ENCODE data around the gene ALMS1. TPM values are rescaled to one million over a fixed set of nuclear protein-coding genes. Genes with fewer than 3 reads are reported as not detected.
"Not testable (repeated sequence)": the region's sequence is repeated elsewhere in the genome, so short reads cannot be mapped to it uniquely, and the experiment has no call there.

The ALMS1 gene
- total RNA-seq, 1 experiment from 2014 or later: 21.8 TPM

DNA sequence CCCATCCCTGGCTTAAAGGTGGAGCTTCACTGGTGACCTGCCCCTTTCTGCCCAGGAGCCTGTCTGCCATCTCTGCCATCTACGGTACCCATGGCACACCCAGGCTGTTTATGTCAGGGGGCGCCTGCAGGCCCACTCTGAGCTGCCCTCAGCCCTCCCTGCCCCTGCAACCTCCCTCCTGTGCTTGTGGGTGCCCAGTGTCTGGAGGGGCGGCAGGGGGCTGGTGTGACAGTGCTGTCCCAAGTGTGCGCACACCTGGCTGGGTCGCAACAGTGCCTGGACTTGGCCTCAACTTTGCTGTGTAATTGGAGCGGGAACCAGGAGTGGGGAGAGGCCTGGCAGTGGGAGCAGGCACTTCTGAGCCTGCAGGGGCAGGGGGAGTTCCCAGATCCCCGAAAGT is 102.4 kb downstream of the ALMS1 start:
- no peak for DNase-seq (ENCODE audit: extremely low read depth, low read depth)

DNA sequence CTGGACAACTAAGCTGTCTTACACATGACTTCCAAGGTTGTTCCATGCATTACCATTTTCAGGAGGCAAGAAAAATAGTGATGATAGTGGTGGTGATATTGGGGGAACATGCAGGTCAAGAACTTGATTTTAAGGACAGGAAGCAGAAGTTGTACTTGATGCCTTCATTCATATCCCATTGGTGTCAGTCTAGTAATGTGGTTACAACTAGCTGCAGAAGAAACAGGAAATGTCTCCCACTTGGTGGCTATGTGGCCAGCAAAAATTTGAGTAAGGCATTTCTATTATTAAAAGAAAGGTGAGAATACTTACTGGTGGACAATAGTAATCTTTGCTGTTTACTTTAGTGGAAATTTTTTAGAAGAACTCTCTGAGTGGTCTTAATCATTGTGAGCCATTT is 103.4 kb downstream of the ALMS1 start:
- no peak for DNase-seq (ENCODE audit: extremely low read depth, low read depth)

DNA sequence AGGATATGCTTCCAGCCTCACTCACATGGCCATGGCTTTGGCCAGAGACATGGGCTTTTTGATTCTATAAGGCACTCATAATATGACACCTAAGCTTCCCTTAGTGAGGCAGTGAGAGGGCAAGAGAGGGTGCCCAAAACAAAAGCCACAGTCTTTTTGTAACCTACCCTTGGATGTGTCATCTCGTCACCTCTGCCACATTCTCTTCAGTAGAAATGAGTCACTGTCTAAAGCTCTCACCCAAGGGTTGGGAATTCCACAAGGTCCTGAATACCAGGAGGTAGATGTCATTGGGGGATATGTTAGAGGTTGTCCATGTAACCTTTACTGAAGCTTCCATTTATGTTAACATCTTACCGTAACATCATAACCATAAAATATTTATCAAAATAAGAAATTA is 108.4 kb downstream of the ALMS1 start:
- DNase-seq (ENCODE audit: extremely low read depth, low read depth): no peak

DNA sequence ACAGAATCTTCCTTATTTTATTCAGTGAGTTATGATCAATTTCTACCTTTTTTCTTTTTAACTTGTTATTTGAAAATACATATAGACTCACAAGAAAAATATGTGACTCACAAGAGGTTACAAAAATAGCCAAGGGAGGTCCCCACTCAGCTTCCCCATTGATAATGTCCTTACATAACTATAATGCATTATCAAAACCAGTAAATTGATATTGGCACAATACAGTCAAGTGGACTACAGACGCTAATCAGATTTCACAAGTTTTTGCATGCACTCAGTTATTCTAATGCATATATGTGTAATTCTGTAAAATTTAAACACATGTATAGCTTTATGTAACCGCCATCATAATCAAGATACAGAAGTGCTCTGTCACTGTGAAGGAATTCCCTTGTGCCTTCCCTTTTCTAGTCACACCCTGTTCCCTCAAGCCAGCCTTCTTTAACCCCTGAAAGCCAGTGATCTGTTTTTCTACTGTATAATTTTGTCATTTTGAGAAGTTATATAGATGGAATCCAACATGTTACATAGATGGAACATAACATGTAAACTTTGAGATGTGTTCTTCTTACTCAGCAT is 118.4 kb downstream of the ALMS1 start:
- DNase-seq (ENCODE audit: extremely low read depth, low read depth): no peak

DNA sequence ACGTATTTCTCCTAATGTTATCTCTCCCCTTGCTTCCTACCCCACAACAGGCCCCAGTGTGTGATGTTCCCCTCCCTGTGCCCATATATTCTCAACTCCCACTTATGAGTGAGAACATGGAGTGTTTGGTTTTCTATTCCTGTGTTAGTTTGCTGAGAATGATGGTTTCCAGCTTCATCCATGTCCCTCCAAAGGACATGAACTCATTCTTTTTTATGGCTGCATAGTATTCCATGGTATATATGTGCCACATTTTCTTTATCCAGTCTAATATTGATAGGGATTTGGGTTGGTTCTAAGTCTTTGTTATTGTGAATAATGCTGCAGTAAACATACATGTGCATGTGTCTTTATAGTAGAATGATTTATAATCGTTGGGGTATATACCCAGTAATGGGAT is 119.2 kb downstream of the ALMS1 start:
- DNase-seq (ENCODE audit: extremely low read depth, low read depth): not testable (repeated sequence)

DNA sequence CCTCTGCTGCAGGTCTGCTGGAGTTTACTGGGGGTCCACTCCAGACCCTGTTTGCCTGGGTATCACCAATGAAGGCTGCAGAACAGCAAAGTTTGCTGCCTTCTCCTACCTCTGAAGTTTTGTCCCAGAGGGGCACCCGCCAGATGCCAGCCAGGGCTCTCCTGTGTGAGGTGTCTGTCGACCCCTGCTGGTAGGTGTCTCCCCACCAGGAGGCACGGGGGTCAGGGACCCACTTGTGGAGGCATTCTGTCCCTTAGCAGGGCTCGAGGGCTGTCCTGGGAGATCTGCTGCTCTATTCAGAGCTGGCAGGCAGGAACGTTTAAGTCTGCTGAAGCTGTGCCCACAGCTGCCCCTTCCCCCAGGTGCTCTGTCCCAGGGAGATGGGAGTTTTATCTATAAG is 124.8 kb downstream of the ALMS1 start:
- not testable (repeated sequence) for DNase-seq (ENCODE audit: extremely low read depth, low read depth)

DNA sequence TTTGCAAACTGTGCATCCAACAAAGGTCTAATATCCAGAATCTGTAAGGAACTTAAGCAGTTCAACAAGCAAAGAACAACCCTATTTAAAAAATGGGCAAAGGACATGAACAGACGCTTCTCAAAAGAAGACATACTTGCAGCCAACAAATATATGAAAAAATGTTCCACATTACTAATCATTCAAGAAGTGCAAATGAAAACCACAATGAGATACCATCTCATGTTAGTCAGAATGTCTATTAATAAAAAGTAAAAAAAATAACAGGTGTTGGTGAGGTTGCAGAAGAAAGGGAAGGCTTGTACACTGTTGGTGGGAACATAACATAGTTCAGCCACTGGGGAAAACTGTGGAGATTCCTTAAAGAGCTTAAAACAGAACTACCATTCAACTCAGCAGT is 130.4 kb downstream of the ALMS1 start:
- DNase-seq (ENCODE audit: extremely low read depth, low read depth): no peak

DNA sequence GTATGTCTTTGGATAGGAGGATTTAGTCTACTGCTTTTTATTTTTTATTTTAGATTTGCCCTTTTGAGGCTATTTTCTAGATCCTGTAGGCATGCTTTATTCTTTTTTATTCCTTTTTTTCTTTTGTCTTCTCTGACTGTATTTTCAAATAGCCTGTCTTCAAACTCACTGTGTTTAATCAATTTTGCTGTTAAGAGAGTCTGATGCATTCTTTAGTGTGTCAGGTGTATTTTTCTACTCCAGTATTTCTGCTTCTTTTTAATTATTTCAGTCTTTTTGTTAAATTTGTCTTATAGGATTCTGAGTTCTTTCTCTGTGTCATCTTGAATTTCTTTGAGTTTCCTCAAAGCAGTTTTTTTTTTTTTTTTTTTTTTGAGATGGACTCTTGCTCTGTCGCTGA is 143.1 kb downstream of the ALMS1 start:
- DNase-seq (ENCODE audit: extremely low read depth, low read depth): no peak

DNA sequence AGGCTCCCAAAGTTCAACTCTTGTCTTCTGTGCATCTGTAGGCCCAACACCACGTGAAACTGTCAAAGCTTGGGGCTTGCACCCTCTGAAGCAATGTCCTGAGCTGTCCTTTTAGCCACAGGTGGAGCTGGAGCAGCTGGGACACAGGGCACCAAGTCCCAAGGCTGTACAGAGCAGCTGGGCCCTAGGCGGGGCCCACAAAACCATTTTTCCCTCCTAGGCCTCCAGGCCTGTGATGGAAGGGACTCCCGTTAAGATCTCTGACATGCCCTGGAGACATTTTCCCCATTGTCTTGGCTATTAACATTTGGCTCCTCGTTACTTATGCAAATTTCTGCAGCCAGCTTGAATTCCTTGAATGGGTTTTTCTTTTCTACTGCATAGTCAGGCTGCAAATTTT is 145.1 kb downstream of the ALMS1 start:
- not testable (repeated sequence) for DNase-seq (ENCODE audit: extremely low read depth, low read depth)

DNA sequence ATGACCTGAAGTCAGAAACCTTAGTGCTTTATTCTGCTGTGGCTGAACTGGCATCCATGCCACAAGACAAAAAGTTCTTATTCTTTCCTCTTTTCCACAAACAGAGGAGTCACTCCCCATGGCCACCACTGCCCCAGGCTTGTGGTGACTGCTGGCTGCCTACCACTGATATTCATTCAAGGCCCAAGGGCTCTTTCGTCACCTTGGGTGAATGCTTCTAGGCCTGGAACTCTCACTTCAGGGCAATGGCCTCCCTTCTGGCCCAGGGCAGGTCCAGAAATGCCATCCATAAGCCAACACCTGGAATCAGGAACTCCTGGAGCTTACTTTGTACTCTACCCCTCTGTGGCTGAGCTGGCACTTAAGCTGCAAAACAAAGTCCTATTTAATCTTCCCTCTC is 146.7 kb downstream of the ALMS1 start:
- no peak for DNase-seq (ENCODE audit: extremely low read depth, low read depth)

DNA sequence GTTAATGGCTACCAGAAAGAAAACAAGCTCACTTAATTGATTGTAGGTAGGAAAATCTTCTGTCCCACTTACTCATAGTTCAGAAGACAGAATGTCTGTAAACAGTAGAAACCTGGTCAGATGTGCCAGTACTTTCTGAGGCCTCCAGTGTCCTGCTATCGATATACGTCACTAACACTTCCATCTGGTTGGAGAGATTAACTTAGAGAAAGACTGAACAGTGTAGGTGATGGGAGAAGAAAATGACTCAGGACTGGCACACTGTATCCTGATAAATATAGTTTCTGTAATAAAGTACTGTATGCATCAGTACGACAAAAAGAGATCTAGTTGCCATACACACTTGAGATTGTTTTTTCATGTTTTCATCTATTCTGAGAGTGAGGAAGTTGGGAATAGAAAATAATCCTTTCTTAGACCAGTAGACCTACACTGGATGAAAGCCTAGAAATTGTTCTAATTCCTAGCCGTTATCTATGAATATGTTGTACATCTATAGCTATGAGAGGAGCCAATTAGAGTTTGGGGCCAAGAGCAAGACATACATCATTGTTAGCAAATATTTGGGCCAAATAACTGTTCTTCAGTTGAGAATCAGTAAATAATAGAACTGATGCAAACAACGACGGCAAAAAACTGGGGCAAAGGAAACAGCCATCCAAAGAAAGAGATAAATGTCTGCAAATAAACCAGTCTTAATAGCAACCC is 150.7 kb downstream of the ALMS1 start:
- DNase-seq (ENCODE audit: extremely low read depth, low read depth): no peak

DNA sequence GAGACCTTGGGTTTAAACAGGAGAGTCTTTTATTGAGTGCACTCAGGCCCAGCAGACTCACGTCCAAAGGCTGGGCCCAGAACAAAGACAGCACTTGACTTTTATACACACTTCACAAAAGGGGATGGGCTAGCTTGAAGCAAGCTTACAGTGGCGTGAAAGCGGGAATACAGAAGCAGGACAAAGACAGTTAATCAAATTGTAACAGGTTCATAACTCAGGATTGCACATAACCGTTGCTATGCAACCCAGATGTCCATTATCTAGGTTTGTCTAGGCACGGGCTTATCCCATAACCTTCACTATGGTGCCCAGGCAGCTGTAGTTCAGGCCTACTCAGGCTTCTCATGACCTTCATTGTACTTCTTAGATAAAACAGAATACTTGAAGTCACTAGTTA is 175.2 kb downstream of the ALMS1 start:
- DNase-seq (ENCODE audit: extremely low read depth, low read depth): not testable (repeated sequence)

DNA sequence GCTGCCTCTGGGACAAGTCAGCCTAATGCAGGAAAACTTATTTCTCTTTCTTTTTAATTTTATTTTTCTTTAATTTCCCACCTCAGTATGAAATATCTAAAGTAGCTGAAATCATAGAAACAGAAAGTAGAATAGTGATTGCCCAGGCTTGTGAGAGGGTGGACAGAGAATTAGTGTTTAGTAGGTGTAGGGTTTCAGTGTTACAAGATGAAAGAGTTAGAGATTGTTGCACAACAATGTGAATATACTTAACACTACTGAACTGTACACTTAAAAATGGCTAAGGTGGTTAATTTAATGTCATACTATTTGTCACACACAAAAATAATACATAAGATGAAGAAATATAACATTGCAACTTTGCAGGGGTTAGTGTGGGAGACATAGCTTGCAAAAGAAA is 175.8 kb downstream of the ALMS1 start:
- DNase-seq (ENCODE audit: extremely low read depth, low read depth): no peak

DNA sequence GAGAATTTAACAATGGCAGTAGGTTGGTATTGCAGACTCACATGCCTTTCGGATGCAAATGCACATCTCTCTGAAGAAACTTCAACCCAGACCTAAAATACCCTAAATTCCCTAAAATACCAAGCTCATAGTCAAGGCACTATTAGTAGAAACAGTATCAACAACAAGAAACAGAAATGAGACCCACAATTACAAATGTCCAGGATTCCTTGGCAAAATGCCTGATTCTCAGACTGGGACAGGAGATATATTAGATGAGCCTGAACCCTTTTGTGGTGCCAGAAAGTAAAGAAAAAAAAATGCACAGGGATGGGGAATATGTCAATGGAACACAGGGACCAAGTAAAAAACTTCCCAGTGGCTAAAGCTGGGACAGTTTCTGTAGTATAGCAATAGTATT is 179.3 kb downstream of the ALMS1 start:
- DNase-seq (ENCODE audit: extremely low read depth, low read depth): no peak

DNA sequence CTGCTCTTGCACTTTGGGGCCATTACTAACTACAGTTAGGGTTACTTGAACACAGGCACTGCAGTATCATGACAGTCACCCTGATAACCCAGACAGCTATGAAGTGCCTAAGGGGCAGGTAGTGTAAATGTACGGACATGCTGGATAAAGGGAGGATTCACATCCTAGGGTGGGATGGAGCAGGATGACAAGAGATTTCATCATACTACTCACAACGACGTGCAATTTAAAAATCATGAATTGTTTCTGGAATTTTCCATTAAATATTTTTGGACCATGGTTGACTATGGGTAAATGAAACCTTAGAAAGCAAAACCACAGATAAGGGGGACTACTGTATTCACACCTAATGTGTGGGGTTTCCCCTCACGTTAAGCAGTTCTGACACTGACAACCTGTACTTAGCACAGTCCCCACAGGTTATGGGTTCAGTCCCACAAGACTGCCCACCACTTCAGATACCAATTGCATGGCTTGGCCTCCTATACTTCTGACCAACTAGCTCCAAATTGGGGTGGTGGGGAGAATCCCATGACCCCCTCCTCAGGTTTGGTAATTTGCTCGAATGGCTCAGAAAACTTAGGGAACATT is 180.7 kb downstream of the ALMS1 start:
- DNase-seq (ENCODE audit: extremely low read depth, low read depth): no peak

DNA sequence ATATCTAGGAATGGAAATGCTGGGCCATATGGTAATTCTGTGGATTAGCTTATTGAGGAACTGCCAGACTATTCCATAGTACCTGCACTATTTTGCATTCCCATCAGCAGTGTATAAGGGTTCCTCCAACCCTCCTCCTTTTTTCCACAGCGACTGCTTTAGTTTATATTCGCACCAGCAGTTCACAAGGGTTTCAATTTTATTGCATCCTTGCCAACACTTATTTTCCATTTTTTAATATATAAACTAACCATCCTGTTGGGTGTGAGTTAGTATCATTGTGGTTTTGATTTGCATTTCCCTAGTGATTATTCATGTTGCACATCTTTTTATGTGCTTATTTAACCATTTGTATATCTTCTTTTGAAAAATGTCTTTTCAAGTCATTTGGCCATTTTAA is 189.6 kb downstream of the ALMS1 start:
- no peak for DNase-seq (ENCODE audit: extremely low read depth, low read depth)

DNA sequence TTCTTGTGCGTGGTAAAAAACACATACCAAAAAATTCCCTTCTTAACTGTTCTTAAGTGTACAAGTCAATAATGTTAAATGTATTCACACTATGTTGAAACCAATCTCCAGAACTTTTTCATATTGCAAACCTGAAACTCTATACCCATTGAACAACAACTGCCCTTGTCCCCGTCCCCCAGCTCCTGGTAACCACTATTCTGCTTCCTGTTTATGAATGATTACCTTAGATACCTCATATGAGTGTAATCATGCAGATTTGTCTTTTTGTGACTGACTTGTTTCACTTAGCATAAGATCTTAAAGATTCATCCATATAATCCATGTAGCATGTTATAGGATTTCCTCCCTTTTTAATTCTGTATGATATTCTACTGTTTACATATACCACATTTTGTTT is 196.7 kb downstream of the ALMS1 start:
- DNase-seq (ENCODE audit: extremely low read depth, low read depth): no peak

DNA sequence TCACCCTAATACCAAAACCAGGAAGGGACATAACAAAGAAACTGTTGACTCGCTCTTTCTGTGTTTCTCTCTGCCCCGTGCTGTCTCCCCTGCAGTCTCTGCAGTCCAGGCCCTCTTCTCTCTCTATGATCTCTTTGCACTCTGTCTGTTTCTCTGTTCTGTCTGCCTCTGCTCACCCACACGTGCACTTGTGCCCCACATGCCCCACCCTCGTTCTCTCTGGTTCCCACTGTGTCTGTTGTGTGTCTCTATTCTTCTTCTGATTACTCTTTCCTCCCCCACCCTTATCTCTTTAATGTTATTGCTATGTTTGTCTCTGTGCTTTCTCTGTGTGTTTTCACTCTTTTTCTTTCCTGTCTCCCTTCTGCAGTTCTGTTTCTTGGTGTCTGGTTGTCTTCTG is 202.5 kb downstream of the ALMS1 start:
- no peak for DNase-seq (ENCODE audit: extremely low read depth, low read depth)

DNA sequence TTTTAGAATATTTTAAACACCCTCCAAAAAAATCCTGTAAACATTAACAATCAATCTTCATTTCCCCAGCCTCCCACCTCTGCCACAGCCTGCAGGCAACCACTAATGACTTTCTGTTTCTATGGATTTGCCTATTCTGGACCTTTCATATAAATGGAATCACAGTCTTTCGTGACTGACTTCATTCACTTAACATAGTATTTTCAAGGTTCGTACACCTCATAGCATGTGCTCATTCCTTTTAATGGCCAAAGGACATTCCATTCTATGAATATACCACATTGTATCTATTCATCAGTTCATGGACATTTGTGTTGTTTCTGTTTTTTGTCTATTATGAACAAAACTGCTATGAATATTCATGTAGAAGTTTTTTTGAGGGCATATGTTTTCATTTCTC is 208.0 kb downstream of the ALMS1 start:
- no peak for DNase-seq (ENCODE audit: extremely low read depth, low read depth)

DNA sequence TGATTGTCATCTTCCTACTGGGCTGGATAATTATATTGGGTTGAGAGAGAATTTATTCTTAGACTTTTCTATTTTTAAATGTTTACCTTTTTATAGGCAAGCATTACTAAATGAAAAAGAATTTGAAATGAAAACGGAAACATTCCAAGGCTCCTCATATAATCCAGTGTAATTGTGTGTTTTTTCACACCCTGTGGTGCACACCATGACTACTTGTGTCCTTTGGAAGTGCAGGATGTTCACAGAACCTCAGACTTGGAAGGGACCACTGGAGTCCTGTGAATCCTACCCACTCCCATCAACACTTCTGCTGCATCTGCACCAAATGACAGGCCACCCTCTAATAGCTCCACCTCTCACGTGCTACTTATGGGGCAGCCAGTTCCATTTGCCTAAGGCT is 208.6 kb downstream of the ALMS1 start:
- no peak for DNase-seq (ENCODE audit: extremely low read depth, low read depth)

DNA sequence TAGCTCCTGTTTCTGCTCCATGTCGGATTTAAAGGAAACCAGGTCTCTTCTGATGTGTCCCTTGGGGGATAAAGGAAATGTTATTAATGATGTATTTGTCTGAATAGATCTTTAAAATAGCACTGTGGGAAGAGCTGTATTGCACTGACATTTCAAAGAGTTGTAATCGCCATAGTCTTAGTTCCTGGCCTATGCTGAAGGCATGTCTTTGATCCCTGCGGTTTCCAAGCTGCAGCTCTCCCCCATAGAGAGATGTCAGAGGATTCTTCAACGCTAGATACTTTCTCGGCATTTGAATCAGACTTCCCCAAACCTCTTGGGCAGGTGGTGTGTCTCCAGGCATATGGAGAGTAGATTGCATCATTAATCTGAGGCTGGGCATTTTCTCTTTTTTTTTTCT is 216.1 kb downstream of the ALMS1 start:
- no peak for DNase-seq (ENCODE audit: extremely low read depth, low read depth)

DNA sequence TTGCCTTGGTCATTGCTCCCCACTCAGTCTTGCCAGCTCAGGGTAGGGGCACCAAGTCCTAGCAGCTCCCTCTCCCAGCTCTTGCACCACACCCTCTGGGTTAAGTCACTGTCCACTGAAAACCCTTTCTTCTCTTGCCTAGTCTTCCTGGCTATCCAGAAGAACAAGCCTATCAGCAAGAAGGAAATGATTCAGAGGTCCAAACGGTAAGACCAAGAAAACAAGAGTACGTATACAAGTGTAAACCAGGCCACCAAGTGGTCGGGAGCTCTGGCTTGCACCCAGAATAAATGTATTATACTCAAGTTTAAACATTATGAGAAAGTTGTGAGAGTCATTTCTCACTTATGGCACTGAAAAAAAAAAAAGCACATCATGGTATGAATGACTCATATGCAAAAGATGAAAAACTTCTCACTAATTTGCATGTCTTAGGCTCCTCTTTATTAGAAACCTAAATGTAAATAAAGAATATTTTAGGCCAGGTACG is 217.5 kb downstream of the ALMS1 start:
- not testable (repeated sequence) for DNase-seq (ENCODE audit: extremely low read depth, low read depth)

All from NCI-H460 (cell line).